BJ (cell line): ENCODE measurements around the gene MEG3. TPM values are rescaled to one million over a fixed set of nuclear protein-coding genes. Genes with fewer than 3 reads are reported as not detected.

Experiments used
- CTCF ChIA-PET: fragments of 350-600 bp; formaldehyde crosslinking; extraction: SDS; loops from one replicate; lab custom pipeline; 2021; ENCODE audit warnings: antibody characterized with exemption, inconsistent platforms; lab: Yijun Ruan, JAX
- POLR2A ChIA-PET: fragments of 300-600 bp; sonication (Branson Sonifier 250); formaldehyde crosslinking; extraction: SDS; loops from one replicate; lab custom pipeline; 2021; ENCODE audit warnings: antibody characterized with exemption; lab: Charles Lee
- DNase-seq: peaks from one replicate; pipeline ENCODE4 v3.0.0-alpha.2; 2011; ENCODE audit warnings: low read depth
- H3K27me3 ChIP-seq: 2 replicates; pipeline ENCODE4 v1.6.0; 2011; ENCODE audit warnings: low read length; ENCODE audit not compliant: control insufficient read depth, insufficient read depth
- H3K36me3 ChIP-seq: 2 replicates; pipeline ENCODE4 v1.5.1; 2011; ENCODE audit warnings: low read length; ENCODE audit not compliant: control insufficient read depth, insufficient read depth
- H3K4me3 ChIP-seq: 2 replicates; pipeline ENCODE4 v1.5.1; 2011; ENCODE audit warnings: low read depth, mild to moderate bottlenecking, control low read depth, low read length
- CTCF ChIP-seq: IDR thresholded peaks from 2 replicates; pipeline ENCODE4 v1.5.1; 2011; ENCODE audit warnings: low read depth, mild to moderate bottlenecking, control low read depth, inconsistent platforms, low read length, moderate library complexity; ENCODE audit not compliant: insufficient read depth
- polyA plus RNA-seq: library from polyadenylated mRNA; depleted of rRNA; stranded (reverse); fragments of >200 nt; gene quantifications from 2 replicates; pipeline ENCODE4 v1.2.3, GENCODE V29; 2011

Gene MEG3
- polyA plus RNA-seq, 1 experiment = 234 TPM

DNA sequence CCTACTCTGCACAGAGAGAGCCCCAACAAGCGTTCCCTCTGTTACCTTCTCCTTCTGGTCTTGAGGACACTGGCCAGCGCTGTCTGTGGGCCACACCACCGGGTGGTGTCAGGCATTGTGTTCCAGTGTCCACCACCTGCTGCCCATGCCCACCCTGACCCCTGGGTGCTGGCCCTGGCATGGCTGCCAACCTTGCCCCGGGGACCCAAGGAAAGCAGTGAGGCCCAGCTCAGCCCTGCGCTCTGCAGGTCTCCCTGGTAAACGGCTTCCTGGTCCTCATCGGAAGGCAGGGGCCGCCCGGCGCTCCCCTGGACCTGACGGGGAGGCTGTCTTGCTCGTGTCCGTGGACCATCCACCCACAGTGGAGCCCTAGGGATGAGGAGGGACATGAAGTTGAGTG is 21.8 kb upstream of the MEG3 start:
- ChIA-PET POLR2A (no interaction called here), CTCF (no interaction called here)
- no peak overlapping the region for H3K4me3 ChIP-seq
- DNase-seq = no peak
- peaks cover 6% of the 10 kb centered on the region for H3K27me3 ChIP-seq
- H3K36me3 ChIP-seq = no peaks in the 10 kb centered on the region
- no peak for TF ChIP-seq CTCF

DNA sequence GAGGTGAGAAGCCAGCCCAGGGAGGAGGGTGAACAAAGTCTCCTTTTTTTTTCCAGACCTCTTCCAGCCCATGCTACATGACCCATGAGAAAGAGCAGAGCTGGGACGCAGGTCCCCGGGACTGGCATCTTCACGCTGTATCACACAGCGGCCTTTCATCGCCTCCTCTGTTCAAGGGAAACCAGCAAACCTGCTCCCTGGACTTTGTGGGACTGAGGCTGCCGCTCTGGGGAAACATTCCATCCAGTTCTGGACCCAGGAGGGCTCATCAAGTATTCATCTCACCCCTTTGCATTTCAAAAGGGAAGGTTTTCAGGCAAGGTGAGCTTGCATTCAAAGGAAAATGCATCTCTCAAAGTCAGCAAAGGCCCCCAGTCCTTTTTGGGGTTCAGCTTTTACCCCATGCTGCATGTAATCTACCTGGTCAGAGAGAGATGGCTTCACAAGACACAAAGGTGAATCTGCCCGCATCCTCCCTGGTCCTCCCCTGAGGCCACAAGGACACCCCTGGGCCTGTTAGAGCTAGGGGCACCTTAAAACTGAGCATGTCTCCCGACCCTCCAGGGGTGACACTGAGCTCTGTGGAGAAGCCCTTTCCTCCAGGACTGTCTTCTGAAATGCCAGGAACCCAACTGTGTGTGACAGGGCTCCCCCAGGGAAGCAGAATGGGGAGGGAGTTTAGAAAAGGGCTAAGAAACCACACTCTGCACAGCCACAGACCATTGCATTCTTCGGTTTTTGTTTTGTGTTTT is 21.2 kb upstream of the MEG3 start:
- Histone ChIP-seq H3K36me3 (no peaks in the 10 kb centered on the region), H3K4me3 (no peak overlapping the region), H3K27me3 (peaks cover 6% of the 10 kb centered on the region)
- POLR2A ChIA-PET = no interaction called here
- CTCF ChIA-PET = no interaction called here
- no peak for TF ChIP-seq CTCF
- no peak for DNase-seq

DNA sequence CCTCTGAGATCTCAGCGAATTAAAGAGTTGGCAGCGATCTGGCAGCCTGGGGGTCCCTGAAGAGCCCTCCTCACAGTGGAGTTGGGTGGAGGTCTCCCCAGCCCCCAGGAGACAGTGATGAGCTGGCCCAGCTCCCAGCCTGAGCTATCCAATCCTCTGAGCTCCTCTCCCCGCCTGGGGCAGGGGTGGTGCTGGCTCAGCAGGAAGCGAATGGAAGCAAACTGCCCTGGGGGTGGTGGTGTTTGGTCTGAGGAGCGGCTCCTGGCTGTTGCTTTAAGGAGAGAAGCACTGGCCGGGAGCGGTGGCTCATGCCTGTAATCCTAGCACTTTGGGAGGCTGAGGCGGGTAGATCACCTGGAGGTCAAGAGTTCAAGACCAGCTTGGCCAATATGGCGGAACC is 19.5 kb upstream of the MEG3 start:
- Histone ChIP-seq H3K27me3 (peaks cover 6% of the 10 kb centered on the region), H3K4me3 (no peak overlapping the region), H3K36me3 (no peaks in the 10 kb centered on the region)
- ChIA-PET POLR2A (no interaction called here), CTCF (no interaction called here)
- no peak for DNase-seq
- TF ChIP-seq CTCF = no peak

DNA sequence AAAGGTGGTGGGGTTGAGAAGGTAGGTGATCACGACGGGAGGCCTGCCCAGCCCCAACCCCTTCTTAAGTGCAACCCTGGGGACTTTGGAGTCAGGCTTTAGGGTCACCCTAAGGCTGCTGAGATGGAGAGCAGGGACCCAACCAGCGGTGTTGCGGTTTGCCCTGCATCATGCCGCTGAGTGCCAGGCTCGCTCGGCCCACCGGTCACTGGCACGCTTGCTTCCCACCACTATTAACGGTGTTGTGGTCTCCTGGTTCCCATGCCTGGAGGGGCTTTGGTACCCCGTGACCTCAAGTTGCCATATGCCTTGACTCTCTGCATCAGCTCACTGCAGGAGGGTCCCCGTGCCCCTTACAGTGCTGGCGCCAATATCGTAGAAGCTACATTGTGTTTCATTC is 18.4 kb upstream of the MEG3 start:
- Histone ChIP-seq H3K4me3 (no peak overlapping the region), H3K36me3 (no peaks in the 10 kb centered on the region), H3K27me3 (peaks cover 6% of the 10 kb centered on the region)
- TF ChIP-seq CTCF = no peak
- ChIA-PET CTCF (no interaction called here), POLR2A (no interaction called here)
- no peak for DNase-seq

DNA sequence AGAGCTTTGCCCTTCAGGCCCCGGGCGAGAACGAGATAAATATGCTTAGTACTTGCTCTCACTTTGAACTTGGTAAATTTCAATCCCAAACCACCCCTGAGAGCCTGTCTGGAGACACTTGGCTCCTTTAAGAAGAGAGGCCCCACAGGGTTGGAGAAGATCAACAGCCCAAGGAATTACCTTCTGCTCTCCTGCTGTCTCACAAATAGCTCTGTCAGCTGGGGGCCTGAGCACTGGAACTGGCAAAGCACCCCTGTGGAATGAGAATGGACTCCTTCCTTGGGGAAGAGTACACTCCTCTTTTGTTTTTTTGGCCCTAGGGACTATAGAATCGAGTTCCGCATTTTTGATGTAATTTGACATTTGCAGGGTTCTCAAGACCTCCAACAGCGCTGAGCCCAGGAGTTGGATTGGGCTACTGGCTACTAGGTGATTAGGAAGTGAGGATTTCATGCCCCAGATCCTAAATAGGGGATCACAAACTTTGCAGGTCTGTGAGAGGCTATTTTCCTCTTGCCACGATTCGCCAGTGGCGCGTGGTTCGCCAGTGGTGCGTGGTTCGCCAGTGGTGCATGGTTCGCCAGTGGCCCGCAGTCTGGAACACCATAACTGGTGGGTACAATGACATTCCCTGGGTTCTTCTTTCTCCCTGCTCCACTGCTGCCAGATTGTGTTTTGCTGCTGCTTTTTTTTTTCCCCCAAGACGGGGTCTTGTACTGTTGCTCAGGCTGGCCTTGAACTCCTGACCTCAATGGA is 17.8 kb upstream of the MEG3 start:
- no peak for TF ChIP-seq CTCF
- H3K4me3 ChIP-seq = no peak overlapping the region
- ChIA-PET POLR2A (no interaction called here), CTCF (no interaction called here)
- H3K36me3 ChIP-seq = no peaks in the 10 kb centered on the region
- peaks cover 6% of the 10 kb centered on the region for H3K27me3 ChIP-seq
- DNase-seq = no peak
